PC-3 (cell line): ENCODE data around the gene VDR. TPM values are rescaled to one million over a fixed set of nuclear protein-coding genes. Genes with fewer than 3 reads are reported as not detected.

ENCODE experiments used
- ATAC-seq: fragments of 200-7000 bp; cut with Tn5 transposase; 2 replicates; pipeline ENCODE4 v1.9.1; 2020; ENCODE audit warnings: mild to moderate bottlenecking, moderate library complexity
- BruUV-seq: library from RNA; stranded (reverse); fragments of 400-500 nt; replicated peaks from 2 replicates; lab custom pipeline; 2021; lab: Mats Ljungman, UMichigan
- CTCF ChIA-PET: fragments of 300-600 bp; sonication (Branson Sonifier 250); formaldehyde crosslinking; loops from one replicate; lab custom pipeline; 2022; ENCODE audit warnings: antibody characterized with exemption; lab: Charles Lee
- POLR2A ChIA-PET: fragments of 300-600 bp; sonication (Branson Sonifier 250); formaldehyde crosslinking; loops from one replicate; lab custom pipeline; 2022; ENCODE audit warnings: antibody characterized with exemption; ENCODE audit not compliant: unreplicated experiment; lab: Charles Lee
- DNase-seq: peaks from one replicate; pipeline ENCODE4 v3.0.0-alpha.2; 2015
- H2AFZ ChIP-seq: fragments of 300-600 bp; sonication (generic); 2 replicates; pipeline ENCODE4 v1.6.0; 2016; ENCODE audit warnings: antibody characterized with exemption, low read length
- H3F3A ChIP-seq: fragments of 300-600 bp; sonication (generic); one replicate; pipeline ENCODE4 v1.6.0; 2017; ENCODE audit warnings: antibody characterized with exemption, low read length, control low read depth, mild to moderate bottlenecking; ENCODE audit not compliant: unreplicated experiment
- H3K27ac ChIP-seq: fragments of 300-600 bp; sonication (generic); 2 replicates; pipeline ENCODE4 v1.5.1; 2016; ENCODE audit warnings: mild to moderate bottlenecking, low read length
- H3K27me3 ChIP-seq: fragments of 300-600 bp; sonication (generic); 2 replicates; pipeline ENCODE4 v1.6.1; 2016; ENCODE audit warnings: low read length, mixed read lengths
- H3K36me3 ChIP-seq: fragments of 300-600 bp; sonication (generic); 2 replicates; pipeline ENCODE4 v1.6.1; 2016; ENCODE audit warnings: low read depth, mixed run types, low read length, mixed read lengths
- H3K4me1 ChIP-seq: fragments of 300-600 bp; sonication (generic); 2 replicates; pipeline ENCODE4 v1.5.1; 2016; ENCODE audit warnings: low read length; ENCODE audit not compliant: insufficient read depth
- H3K4me2 ChIP-seq: fragments of 300-600 bp; sonication (generic); 2 replicates; pipeline ENCODE4 v1.6.0; 2016; ENCODE audit warnings: low read length
- H3K4me3 ChIP-seq: fragments of 300-600 bp; sonication (generic); 2 replicates; pipeline ENCODE4 v1.5.1; 2016; ENCODE audit warnings: mild to moderate bottlenecking, low read length, mixed read lengths
- H3K79me2 ChIP-seq: fragments of 300-600 bp; sonication (generic); 2 replicates; pipeline ENCODE4 v1.6.1; 2017; ENCODE audit warnings: low read length, mixed read lengths
- H3K9ac ChIP-seq: fragments of 300-600 bp; sonication (generic); 2 replicates; pipeline ENCODE4 v1.6.0; 2016; ENCODE audit warnings: mild to moderate bottlenecking, low read length
- H3K9me2 ChIP-seq: fragments of 300-600 bp; sonication (generic); replicated peaks from 2 replicates; pipeline ENCODE4 v1.6.1; 2016; ENCODE audit warnings: mixed run types, low read length, mixed read lengths
- H3K9me3 ChIP-seq: fragments of 300-600 bp; sonication (generic); 2 replicates; pipeline ENCODE4 v1.6.1; 2016; ENCODE audit warnings: low read length, mixed read lengths
- H4K20me1 ChIP-seq: fragments of 300-600 bp; sonication (generic); 2 replicates; pipeline ENCODE4 v1.6.1; 2016; ENCODE audit warnings: low read length, mixed read lengths
- EZH2 ChIP-seq: fragments of 300-600 bp; sonication (generic); IDR thresholded peaks from one replicate; pipeline ENCODE4 v1.6.1; 2017; ENCODE audit warnings: antibody characterized with exemption, mild to moderate bottlenecking, low read length; ENCODE audit not compliant: unreplicated experiment
- EZH2phosphoT487 ChIP-seq: fragments of 300-600 bp; sonication (generic); IDR thresholded peaks from 2 replicates; pipeline ENCODE4 v1.6.1; 2018; ENCODE audit warnings: mild to moderate bottlenecking, antibody characterized with exemption, low read length, borderline replicate concordance
- intact Hi-C: fragments of 100-400 bp; cut with micrococcal nuclease; formaldehyde crosslinking; loops from 2 replicates; pipeline ENCODE4 v1.9.0; 2023
- total RNA-seq: library from RNA; depleted of rRNA; stranded (reverse); fragments of >200 nt; gene quantifications from 2 replicates; pipeline ENCODE4 v1.2.3, GENCODE V29; 2014
- TF ChIP-seq, protein P1 (sequence below): fragments of 300-600 bp; sonication (generic); conservative IDR thresholded peaks from 2 replicates; pipeline ENCODE4 v1.5.1; 2017; ENCODE audit warnings: antibody characterized with exemption, low read depth, mild to moderate bottlenecking, low read length

VDR gene
- total RNA-seq, 1 experiment from 2014 or later: 19.9 TPM

DNA sequence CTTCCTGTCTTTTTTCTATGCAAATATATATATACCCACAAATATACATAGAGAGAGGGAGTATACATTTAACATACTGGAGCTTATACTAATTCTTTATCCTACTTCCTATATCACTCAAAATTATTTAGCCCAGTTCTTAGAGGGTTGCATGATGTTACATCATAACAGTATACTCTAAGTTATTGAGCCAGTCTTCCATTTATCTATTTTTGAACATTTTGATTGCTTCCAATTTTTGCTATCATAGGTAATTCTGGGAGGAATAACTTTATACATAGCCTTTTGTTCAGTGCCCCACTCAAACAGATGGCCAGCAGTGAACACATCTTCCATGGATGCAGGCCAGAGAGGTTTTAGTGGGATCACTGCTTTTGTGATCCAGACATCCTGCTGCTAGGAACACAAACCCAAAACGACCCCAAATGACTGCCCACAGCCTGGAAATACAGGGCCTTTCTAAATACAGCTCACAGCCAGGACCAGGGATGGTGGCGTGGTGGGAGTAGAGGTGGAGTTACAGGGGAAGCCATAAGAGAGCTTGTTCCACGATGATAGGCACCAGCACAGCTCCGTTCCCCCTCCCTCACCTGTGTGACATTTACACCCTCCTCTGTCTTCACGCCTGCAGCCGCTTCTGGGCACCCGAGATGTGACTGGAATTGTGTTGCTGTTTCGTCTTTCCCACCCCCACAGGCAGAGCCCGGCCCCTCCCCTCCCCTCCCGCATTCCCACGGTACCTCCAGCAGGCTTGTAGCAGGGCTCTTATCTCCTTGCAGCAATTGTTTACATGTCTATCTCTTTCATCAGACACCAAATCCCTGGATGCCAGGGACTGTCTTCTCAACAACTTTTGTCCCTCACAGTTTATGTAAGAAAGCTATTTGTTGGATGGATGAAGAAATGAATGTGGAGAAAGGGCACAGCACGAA is 54.4 kb downstream of the VDR start:
- no peaks in the 10 kb centered on the region for H3K4me1 ChIP-seq
- H2AFZ ChIP-seq: no peak overlapping the region
- TF ChIP-seq, protein P1, sequence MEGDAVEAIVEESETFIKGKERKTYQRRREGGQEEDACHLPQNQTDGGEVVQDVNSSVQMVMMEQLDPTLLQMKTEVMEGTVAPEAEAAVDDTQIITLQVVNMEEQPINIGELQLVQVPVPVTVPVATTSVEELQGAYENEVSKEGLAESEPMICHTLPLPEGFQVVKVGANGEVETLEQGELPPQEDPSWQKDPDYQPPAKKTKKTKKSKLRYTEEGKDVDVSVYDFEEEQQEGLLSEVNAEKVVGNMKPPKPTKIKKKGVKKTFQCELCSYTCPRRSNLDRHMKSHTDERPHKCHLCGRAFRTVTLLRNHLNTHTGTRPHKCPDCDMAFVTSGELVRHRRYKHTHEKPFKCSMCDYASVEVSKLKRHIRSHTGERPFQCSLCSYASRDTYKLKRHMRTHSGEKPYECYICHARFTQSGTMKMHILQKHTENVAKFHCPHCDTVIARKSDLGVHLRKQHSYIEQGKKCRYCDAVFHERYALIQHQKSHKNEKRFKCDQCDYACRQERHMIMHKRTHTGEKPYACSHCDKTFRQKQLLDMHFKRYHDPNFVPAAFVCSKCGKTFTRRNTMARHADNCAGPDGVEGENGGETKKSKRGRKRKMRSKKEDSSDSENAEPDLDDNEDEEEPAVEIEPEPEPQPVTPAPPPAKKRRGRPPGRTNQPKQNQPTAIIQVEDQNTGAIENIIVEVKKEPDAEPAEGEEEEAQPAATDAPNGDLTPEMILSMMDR: no peak
- TF ChIP-seq EZH2 (no peak), EZH2phosphoT487 (no peak)
- peaks cover 15% of the 10 kb centered on the region for H3K36me3 ChIP-seq
- no peaks in the 10 kb centered on the region for H3K9me3 ChIP-seq
- intact Hi-C loops: no loop called here
- H3K27me3 ChIP-seq: no peaks in the 10 kb centered on the region
- H3K9me2 ChIP-seq: no peaks in the 10 kb centered on the region
- H3K79me2 ChIP-seq: no peaks in the 10 kb centered on the region
- no peak overlapping the region for H3K4me2 ChIP-seq
- ChIA-PET CTCF (no interaction called here), POLR2A (no interaction called here)
- no peak overlapping the region for H3K4me3 ChIP-seq
- H3F3A ChIP-seq: no peaks in the 10 kb centered on the region
- ATAC-seq (no peak), DNase-seq (no peak)
- no peak overlapping the region for H3K9ac ChIP-seq
- no peak overlapping the region for H3K27ac ChIP-seq
- no TSS peak for BruUV-seq
- H4K20me1 ChIP-seq: no peaks in the 10 kb centered on the region

DNA sequence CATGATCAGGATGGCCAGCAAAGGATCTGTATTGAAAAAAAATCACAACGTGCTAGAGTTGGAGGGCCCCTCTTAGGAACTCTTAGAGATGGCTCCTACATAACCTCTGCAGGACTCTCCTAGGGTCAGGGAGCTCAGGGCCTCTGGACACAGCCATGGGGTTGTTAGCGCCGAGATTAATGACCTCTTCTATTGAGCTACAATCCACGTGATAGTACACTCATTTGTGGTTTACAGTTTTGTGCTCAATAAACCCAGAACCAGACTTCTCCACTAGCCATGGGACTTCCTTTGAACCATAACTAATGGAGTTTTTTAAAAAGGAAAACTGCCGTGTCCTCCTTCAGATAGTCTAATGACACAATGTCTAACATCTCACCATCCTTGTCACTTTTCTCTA is 55.5 kb downstream of the VDR start:
- no peaks in the 10 kb centered on the region for H4K20me1 ChIP-seq
- peaks cover 12% of the 10 kb centered on the region for H3K36me3 ChIP-seq
- no peak overlapping the region for H3K4me3 ChIP-seq
- no peak for TF ChIP-seq EZH2
- TF ChIP-seq, protein P1: no peak
- no TSS peak for BruUV-seq
- no peaks in the 10 kb centered on the region for H3K9me2 ChIP-seq
- no peak overlapping the region for H2AFZ ChIP-seq
- H3K27ac ChIP-seq: no peak overlapping the region
- POLR2A ChIA-PET: no interaction called here
- H3K4me1 ChIP-seq: no peaks in the 10 kb centered on the region
- no peaks in the 10 kb centered on the region for H3F3A ChIP-seq
- no peaks in the 10 kb centered on the region for H3K79me2 ChIP-seq
- no peak for DNase-seq
- CTCF ChIA-PET: no interaction called here
- H3K27me3 ChIP-seq: no peaks in the 10 kb centered on the region
- intact Hi-C loops: no loop called here
- H3K9ac ChIP-seq: no peak overlapping the region
- no peak overlapping the region for H3K4me2 ChIP-seq
- ATAC-seq: no peak
- no peaks in the 10 kb centered on the region for H3K9me3 ChIP-seq

DNA sequence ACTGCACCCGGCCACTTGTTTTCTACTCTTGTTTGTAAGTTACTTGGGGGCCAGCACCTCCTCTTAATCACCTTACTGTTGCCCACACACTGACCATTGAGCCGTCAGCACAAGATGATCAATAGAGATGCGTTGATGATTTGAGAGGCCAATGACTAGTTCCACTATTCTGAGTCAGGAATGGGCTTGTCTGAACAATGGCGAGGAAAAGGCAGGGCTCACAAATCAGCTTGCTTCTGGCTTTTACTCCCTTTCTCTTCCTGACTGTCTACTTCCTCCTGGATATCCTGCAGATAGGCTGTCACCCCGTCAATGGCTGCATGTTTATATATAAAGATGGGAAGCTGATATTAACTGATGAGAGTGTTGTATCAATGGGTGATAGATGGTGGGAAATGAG is 55.9 kb downstream of the VDR start:
- TF ChIP-seq EZH2: no peak
- no peak for TF ChIP-seq EZH2phosphoT487
- TF ChIP-seq, protein P1: no peak
- DNase-seq (no peak), ATAC-seq (no peak)
- no peaks in the 10 kb centered on the region for H3K9me2 ChIP-seq
- POLR2A ChIA-PET: no interaction called here
- H3K9me3 ChIP-seq: no peaks in the 10 kb centered on the region
- H3K4me1 ChIP-seq: no peaks in the 10 kb centered on the region
- H3K4me2 ChIP-seq: no peak overlapping the region
- H3K36me3 ChIP-seq: peaks cover 11% of the 10 kb centered on the region
- no peaks in the 10 kb centered on the region for H3K79me2 ChIP-seq
- H2AFZ ChIP-seq: no peak overlapping the region
- no peak overlapping the region for H3K27ac ChIP-seq
- CTCF ChIA-PET: no interaction called here
- H3F3A ChIP-seq: no peaks in the 10 kb centered on the region
- no peaks in the 10 kb centered on the region for H3K27me3 ChIP-seq
- H3K9ac ChIP-seq: no peak overlapping the region
- intact Hi-C loops: no loop called here
- no peaks in the 10 kb centered on the region for H4K20me1 ChIP-seq
- BruUV-seq: no TSS peak
- no peak overlapping the region for H3K4me3 ChIP-seq
